Adrenal gland (tissue), 5 donors: ENCODE measurements around the gene RIT2.

Experiments
- POLR2A ChIP-seq, 2 donors: fragments of 450-650 bp; IDR thresholded peaks; one replicate each; pipeline ENCODE4 v1.6.1; 2017; ENCODE audit warnings: antibody characterized with exemption in 2 of 2, mild to moderate bottlenecking in 2 of 2, moderate library complexity in 1 of 2
- TF ChIP-seq, protein P1 (sequence below), 6 experiments: fragments of 450-650 bp in 4 of 6; fragments of 200-600 bp in 2 of 6; sonication (generic) in 1 of 6; IDR thresholded peaks; 1 replicate in 5 of 6; 2 replicates in 1 of 6; pipeline versions ENCODE4 v1.5.1 to v1.8.0; 2016 to 2021; ENCODE audit warnings: antibody characterized with exemption in 6 of 6, mild to moderate bottlenecking in 2 of 6, moderate library complexity in 1 of 6
- donor health status: DM: no; HTN: no; CAD: no.

GRCh38 chr18:43061816-43062215 is 53.7 kb downstream of the RIT2 start:
- TF ChIP-seq, protein P1, sequence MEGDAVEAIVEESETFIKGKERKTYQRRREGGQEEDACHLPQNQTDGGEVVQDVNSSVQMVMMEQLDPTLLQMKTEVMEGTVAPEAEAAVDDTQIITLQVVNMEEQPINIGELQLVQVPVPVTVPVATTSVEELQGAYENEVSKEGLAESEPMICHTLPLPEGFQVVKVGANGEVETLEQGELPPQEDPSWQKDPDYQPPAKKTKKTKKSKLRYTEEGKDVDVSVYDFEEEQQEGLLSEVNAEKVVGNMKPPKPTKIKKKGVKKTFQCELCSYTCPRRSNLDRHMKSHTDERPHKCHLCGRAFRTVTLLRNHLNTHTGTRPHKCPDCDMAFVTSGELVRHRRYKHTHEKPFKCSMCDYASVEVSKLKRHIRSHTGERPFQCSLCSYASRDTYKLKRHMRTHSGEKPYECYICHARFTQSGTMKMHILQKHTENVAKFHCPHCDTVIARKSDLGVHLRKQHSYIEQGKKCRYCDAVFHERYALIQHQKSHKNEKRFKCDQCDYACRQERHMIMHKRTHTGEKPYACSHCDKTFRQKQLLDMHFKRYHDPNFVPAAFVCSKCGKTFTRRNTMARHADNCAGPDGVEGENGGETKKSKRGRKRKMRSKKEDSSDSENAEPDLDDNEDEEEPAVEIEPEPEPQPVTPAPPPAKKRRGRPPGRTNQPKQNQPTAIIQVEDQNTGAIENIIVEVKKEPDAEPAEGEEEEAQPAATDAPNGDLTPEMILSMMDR (IDR thresholded peaks at IDR 0.05), result no peak
- TF ChIP-seq POLR2A (IDR thresholded peaks at IDR 0.05), result no peak
